Immature natural killer cell (primary cell): Measurements from ENCODE around the gene SSTR3. TPM values are rescaled to one million over a fixed set of nuclear protein-coding genes. Genes with fewer than 3 reads are reported as not detected.
A peak's percentile ranks its signal among the peaks of the same experiment; 100 is the strongest.
"Not testable (repeated sequence)": the region's sequence is repeated elsewhere in the genome, so short reads cannot be mapped to it uniquely, and the experiment has no call there.

Source experiments
- DNase-seq, 3 donors: peaks; one replicate each; pipeline ENCODE4 v3.0.0; 2022; ENCODE audit warnings: mixed read lengths in 1 of 3
- H3K27ac Mint-ChIP-seq, 6 donors: one replicate each; pipeline ENCODE4 v1.8.0; 2020; ENCODE audit warnings: mixed read lengths in 6 of 6, mild to moderate bottlenecking in 5 of 6, inconsistent platforms in 4 of 6, moderate library complexity in 3 of 6
- H3K27me3 Mint-ChIP-seq, 3 donors: one replicate each; pipeline ENCODE4 v1.8.0; 2020 to 2021; ENCODE audit warnings: low read depth in 3 of 3, mild to moderate bottlenecking in 3 of 3, mixed read lengths in 3 of 3, moderate library complexity in 3 of 3, inconsistent platforms in 1 of 3
- H3K36me3 Mint-ChIP-seq, 3 donors: one replicate each; pipeline ENCODE4 v1.8.0; 2020; ENCODE audit warnings: mixed read lengths in 3 of 3, inconsistent platforms in 2 of 3, mild to moderate bottlenecking in 2 of 3
- H3K4me1 Mint-ChIP-seq, 2 donors: one replicate each; pipeline ENCODE4 v1.8.0; 2020; ENCODE audit warnings: inconsistent platforms in 2 of 2, mild to moderate bottlenecking in 2 of 2, mixed read lengths in 2 of 2, moderate library complexity in 1 of 2
- H3K4me3 Mint-ChIP-seq, 5 donors: one replicate each; pipeline ENCODE4 v1.8.0; 2020; ENCODE audit warnings: mild to moderate bottlenecking in 5 of 5, mixed read lengths in 5 of 5, inconsistent platforms in 3 of 5, moderate library complexity in 3 of 5
- H3K9me3 Mint-ChIP-seq, 6 donors: one replicate each; pipeline ENCODE4 v1.8.0; 2020; ENCODE audit warnings: mild to moderate bottlenecking in 6 of 6, mixed read lengths in 6 of 6, inconsistent platforms in 4 of 6, moderate library complexity in 3 of 6
- polyA plus RNA-seq, 3 donors: library from polyadenylated mRNA; unstranded; fragments of 300-500 nt; fragmentation: Illumina TruSeq; gene quantifications; one replicate each; pipeline ENCODE4 v1.2.3, GENCODE V29; 2021

SSTR3 gene
- polyA plus RNA-seq: not detected

DNA sequence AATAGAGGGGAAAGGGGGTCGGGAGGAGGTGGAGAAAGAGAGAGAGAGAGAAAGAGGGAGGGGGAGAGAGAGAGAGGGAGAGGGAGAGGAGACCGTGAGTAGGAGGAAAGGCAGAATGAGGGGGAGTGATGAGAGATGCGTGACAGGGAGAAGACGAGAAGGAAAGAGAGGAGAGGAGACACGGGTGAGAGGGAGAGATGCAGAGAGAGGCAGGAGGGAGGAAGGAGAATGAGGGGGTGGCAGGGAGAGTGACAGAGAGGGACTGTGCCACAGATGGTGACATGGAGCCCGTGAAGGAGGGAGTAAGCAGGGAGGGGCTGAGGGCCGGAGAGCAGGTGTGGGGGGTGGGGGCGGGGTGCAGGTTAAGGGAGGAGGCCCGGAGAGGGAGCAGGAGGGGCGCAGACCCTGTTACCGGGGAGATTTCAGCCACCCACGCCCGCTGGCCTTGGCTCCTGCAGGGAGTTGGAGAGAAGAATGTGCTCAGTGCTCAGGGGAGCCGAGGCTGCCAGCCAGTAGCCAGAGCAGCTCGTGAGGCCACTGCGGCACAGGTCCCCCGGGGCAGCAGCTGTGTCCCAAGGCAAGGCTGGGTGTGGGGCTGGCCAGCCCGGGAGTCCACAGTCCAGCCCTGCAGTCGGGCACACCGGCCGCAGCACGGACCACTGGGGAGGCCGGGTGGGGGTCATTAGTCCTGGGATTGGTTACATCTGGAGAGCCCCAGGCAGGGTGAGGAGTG, at the start of gene SSTR3:
TSS of gene SSTR3 (minus strand) at position 304 of the 733 bp plus-strand sequence. CDS start 4,674 bp downstream, outside the sequence.
- H3K9me3 Mint-ChIP-seq: no peaks in the 10 kb centered on the region
- no peaks in the 10 kb centered on the region for H3K36me3 Mint-ChIP-seq
- DNase-seq: no peak
- no peak within 1 kb of the TSS for H3K4me3 Mint-ChIP-seq
- no peaks in the 10 kb centered on the region for H3K27me3 Mint-ChIP-seq
- no peak within 1 kb of the TSS for H3K27ac Mint-ChIP-seq
- H3K4me1 Mint-ChIP-seq: peaks cover 6 to 10% of the 10 kb centered on the region in 2 donors

DNA sequence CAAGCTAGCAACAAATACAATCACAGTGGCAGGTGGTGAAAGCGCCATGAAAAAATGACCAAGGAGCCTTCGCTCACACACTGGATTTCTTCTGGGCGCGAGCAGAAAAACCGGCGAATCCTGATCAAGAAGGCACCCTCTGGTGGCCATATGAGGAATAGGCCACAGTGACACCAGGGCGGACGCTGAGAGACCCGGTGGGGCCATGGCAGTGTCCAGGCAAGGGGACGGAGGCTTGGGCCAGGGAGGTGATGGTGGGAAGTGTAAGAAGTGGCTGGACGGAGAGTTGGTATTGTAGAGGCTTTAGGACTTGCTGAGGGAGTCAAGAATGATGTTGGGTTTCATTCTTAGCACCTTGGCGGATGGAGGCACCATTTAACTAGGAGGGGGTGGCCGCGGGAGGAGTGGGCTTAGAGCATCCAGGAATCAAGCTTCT, 48.6 kb upstream of the SSTR3 start:
- peak overlapping the region in 4 of 6 donors; percentile 39 to 83 (median 42) for H3K27ac Mint-ChIP-seq
- peaks cover 0 to 3% (median 2%) of the 10 kb centered on the region in 6 donors for H3K9me3 Mint-ChIP-seq
- H3K36me3 Mint-ChIP-seq: peaks cover 0 to 2% (median 0%) of the 10 kb centered on the region in 3 donors
- peaks cover 12 to 18% of the 10 kb centered on the region in 2 donors for H3K4me1 Mint-ChIP-seq
- H3K4me3 Mint-ChIP-seq: no peak overlapping the region
- DNase-seq: peak; percentile 68 to 70 (median 70)
- H3K27me3 Mint-ChIP-seq: peaks cover 1 to 11% (median 8%) of the 10 kb centered on the region in 3 donors

DNA sequence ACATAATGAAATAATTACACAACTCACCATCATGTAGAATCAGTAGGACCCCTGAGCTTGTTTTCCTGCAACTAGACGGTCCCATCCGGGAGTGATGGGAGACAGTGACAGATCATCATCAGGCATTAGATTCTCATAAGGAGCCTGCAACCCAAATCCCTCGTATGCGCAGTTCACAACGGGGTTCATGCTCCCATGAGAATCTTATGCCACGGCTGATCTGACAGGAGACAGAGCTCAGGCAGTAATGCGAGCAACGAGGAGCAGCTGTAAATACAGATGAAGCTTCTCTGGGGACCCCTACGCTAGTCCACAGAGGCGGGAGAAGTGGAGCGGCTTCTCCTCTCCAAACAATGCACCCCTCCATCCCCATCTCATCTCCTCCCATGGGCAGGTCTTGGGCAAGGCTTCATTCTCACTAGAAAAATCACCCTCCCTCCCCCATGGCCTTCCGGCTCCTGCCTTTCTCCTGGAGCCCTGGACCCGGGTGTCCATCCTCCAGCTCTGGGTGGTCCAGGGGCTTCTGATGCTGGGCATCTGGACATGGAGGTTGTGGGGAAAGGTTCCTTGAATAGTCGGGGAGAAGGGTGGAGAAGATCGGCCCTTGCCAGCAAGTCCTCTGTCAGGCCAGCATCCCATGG, 48.0 kb upstream of the SSTR3 start:
- Mint-ChIP-seq H3K4me3 (no peak overlapping the region), H3K4me1 (peaks cover 12 to 18% of the 10 kb centered on the region in 2 donors), H3K27ac (peak overlapping the region in 1 of 6 donors; percentile 83), H3K36me3 (no peaks in the 10 kb centered on the region), H3K27me3 (peaks cover 1 to 11% (median 8%) of the 10 kb centered on the region in 3 donors), H3K9me3 (peaks cover 0 to 3% (median 2%) of the 10 kb centered on the region in 6 donors)
- DNase-seq: no peak

DNA sequence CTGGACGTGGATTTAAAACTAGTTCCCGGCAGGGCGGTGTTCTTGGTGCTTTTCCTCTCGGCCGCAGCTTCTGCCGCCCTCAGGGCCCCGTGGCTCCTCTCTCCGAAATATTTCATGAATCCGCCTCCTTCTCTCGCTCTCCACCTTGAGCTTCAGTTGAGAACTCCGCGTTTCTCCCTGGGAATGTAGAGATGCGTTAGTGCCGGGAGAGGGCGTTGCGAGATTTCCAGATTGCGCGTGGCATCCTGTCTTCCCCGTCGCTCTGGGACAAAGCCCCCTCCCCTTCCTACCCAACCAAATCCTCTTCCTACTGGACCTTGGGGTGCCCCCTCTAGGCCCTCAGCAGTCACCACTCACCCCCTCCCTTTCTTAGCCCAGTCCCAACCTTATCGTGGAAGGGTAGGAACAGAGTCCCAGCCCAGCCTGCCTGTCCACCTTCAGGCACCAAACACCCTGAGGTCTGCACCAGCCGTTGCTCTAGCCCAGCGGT, 47.3 kb upstream of the SSTR3 start:
- Mint-ChIP-seq H3K27ac (no peak overlapping the region), H3K4me3 (peak overlapping the region in 1 of 5 donors; percentile 40), H3K27me3 (peaks cover 1 to 11% (median 8%) of the 10 kb centered on the region in 3 donors), H3K36me3 (no peaks in the 10 kb centered on the region), H3K9me3 (peaks cover 0 to 2% (median 2%) of the 10 kb centered on the region in 6 donors), H3K4me1 (peaks cover 12 to 18% of the 10 kb centered on the region in 2 donors)
- no peak for DNase-seq

DNA sequence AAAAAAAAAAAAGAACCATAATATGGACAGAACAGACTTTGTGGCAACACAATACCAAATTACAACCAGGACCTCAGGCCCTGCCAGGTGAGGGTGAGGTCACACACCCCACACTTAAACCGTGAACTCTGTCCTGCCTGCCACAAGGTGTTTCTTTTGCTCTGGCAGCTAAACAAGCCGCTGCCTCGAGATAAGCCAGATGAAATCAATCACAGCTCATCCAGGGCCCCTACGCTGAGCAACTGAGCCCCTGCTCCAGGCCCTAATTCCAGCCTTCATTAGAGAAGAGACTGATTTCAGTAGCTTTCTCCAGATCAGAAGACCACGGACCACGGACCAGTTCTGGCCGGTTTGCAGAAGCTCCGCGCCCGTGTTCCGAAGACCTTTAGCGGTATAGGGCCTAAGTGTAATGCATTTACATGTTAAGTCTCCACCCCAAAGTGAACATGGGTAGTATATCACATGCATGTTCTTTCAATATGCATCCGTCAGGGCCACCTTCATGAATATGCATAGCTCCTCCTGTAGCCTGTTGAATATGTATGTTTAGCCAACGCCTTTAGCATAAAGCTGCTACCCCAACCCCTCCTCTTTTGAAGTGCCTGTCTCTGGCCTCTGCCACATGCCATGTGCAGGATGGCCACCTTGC, 46.6 kb upstream of the SSTR3 start:
- H3K9me3 Mint-ChIP-seq: peaks cover 0 to 2% (median 0%) of the 10 kb centered on the region in 6 donors
- no peak overlapping the region for H3K27ac Mint-ChIP-seq
- H3K36me3 Mint-ChIP-seq: no peaks in the 10 kb centered on the region
- no peak for DNase-seq
- H3K27me3 Mint-ChIP-seq: peaks cover 1 to 11% (median 5%) of the 10 kb centered on the region in 3 donors
- H3K4me3 Mint-ChIP-seq: no peak overlapping the region
- peaks cover 12 to 18% of the 10 kb centered on the region in 2 donors for H3K4me1 Mint-ChIP-seq

DNA sequence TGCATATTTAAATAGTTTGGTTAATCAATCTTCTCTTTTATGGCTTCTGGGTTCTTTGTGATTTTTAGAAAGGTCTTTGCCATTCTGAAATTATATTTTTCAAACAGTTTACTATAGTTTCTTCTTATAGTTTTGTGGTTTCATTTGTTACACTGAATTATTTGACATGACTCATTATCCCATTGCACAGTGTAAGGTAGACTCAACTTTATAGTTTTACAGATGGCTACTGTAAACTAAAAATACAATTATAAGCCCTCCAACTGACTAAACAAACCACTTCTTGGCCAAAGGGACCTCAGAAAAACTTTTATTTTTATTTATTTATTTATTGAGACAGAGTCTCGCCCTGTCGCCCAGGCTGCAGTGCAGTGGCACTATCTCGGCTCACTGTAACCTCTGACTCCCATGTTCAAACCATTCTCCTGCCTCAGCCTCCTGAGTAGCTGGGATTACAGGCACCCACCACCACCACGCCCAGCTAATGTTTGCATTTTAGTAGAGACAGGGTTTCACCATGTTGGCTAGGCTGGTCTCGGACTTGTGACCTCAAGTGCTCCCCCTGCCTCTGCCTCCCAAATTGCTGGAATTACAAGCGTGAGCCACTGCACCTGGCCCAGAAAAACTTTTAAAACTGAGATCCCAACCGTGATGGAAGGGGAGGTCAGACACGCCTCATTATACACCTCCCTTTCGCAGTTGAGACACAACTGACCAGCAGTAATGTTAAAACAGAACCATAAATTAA, 45.9 kb upstream of the SSTR3 start:
- H3K4me1 Mint-ChIP-seq: peaks cover 12 to 18% of the 10 kb centered on the region in 2 donors
- no peak overlapping the region for H3K27ac Mint-ChIP-seq
- no peak overlapping the region for H3K4me3 Mint-ChIP-seq
- no peaks in the 10 kb centered on the region for H3K36me3 Mint-ChIP-seq
- DNase-seq: no peak
- H3K9me3 Mint-ChIP-seq: peaks cover 0 to 1% (median 0%) of the 10 kb centered on the region in 6 donors
- peaks cover 1 to 7% (median 5%) of the 10 kb centered on the region in 3 donors for H3K27me3 Mint-ChIP-seq

DNA sequence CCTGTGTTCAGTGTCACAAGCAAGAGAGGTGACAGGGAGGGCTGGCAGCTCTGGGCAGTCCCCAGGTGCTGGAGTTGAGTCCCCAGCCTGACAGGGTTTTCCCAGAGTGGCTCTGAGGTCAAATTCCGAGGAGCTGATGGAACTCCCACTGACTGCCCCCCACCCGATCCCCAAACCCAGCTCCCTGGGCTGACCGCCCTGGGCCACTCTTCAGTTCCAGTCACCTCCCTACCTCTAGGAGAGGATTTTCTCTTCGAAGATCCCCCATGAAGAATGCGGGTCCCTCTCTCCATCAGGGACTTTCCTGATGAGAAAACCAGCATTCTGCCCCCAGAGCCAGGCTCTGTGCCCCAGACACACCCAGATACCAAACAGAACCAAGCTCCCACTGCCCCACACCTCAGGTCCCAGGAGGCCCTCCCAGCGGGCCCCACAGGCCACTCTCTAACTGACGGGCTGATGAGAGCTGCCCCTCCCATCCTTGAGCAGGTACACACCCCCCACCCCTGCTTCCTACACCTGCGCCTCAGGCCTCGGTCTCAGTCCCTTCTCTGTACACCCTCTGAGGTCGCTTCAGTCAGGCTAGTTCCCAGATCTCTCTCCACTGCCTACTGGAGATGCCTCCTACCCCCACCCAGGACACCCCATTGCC, 43.9 kb upstream of the SSTR3 start:
- Mint-ChIP-seq H3K4me3 (no peak overlapping the region), H3K27ac (no peak overlapping the region), H3K4me1 (peaks cover 12 to 18% of the 10 kb centered on the region in 2 donors), H3K36me3 (no peaks in the 10 kb centered on the region), H3K27me3 (peaks cover 1 to 3% (median 3%) of the 10 kb centered on the region in 3 donors), H3K9me3 (peaks cover 0 to 1% (median 0%) of the 10 kb centered on the region in 6 donors)
- DNase-seq: no peak

DNA sequence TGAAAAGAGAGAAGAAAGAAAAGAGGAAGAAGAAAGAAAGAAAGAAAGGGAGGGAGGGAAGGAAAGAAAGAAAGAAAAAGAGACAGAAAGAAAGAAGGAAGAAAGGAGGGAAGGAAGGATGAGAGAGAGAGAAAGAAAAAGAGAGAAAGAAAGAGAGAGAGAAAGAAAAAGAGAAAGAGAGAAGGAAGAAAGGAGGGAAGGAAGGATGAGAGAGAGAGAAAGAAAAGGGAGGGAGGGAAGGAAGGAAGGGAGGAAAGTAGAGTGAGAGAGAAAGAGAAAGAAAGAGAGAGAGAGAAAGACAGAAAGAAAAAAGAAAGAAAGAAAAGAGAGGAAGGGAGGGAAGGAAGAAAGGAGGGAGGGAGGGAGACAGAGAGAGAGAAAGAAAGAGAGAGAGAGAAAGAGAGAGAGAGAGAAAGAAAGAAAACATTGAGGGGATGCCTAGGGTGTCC, 43.3 kb upstream of the SSTR3 start:
- Mint-ChIP-seq H3K27ac (peak overlapping the region in 1 of 6 donors; percentile 49), H3K36me3 (no peaks in the 10 kb centered on the region), H3K4me3 (no peak overlapping the region), H3K4me1 (peaks cover 6 to 11% of the 10 kb centered on the region in 2 donors), H3K9me3 (no peaks in the 10 kb centered on the region), H3K27me3 (peaks cover 0 to 3% (median 1%) of the 10 kb centered on the region in 3 donors)
- DNase-seq: no peak

DNA sequence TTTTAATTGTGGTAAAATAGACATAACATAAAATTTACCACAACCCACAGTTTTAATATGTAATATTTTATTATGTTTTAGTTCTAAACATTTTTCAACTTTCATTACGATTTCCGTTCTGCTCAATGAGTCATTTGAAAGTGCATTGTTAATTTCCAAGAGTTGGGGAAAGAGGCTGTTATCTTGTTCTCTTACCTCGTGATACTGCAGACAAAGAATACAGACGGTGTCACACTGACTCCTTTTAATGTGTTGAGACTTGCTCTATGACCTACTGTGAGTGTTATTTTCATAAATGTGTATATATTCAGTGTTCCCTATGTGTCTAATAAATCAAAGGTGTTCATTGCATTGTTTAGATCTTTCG, 42.6 kb upstream of the SSTR3 start:
- H3K27me3 Mint-ChIP-seq: peaks cover 0 to 3% (median 1%) of the 10 kb centered on the region in 3 donors
- peaks cover 5 to 8% of the 10 kb centered on the region in 2 donors for H3K4me1 Mint-ChIP-seq
- H3K4me3 Mint-ChIP-seq: no peak overlapping the region
- no peaks in the 10 kb centered on the region for H3K36me3 Mint-ChIP-seq
- H3K27ac Mint-ChIP-seq: no peak overlapping the region
- H3K9me3 Mint-ChIP-seq: no peaks in the 10 kb centered on the region
- no peak for DNase-seq

DNA sequence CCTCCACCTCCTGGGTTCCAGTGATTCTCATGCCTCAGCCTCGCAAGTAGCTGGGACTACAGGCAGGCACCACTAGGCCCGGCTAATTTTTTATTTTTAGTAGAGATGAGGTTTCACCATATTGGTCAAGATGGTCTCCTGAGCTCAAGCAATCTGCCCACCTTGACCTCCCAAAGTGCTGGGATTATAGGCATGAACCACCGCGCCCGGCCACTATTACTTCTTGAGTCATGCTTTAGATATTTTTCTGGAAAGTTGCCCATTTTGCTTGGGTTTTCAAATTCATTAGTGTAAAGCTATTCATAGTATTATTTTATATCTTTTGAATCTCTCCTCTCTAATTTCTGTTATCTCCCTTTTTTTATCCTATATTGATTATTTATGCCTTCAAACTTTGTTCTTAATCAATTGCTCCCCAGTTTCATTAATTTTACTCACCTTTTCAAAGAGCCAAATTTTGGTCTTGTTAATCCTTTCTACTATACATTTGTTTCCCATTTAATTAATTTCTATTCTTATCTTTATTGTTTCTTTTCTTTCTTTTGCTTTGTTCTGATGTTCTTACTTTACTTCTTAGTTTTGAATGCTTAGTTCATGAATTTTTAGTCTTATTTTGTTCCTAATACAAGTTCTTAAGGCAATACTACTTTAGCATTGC, 42.1 kb upstream of the SSTR3 start:
- no peak overlapping the region for H3K27ac Mint-ChIP-seq
- H3K36me3 Mint-ChIP-seq: no peaks in the 10 kb centered on the region
- H3K4me3 Mint-ChIP-seq: no peak overlapping the region
- DNase-seq: no peak
- peaks cover under 1 to 3% of the 10 kb centered on the region in 2 donors for H3K4me1 Mint-ChIP-seq
- no peaks in the 10 kb centered on the region for H3K9me3 Mint-ChIP-seq
- H3K27me3 Mint-ChIP-seq: peaks cover 0 to 3% (median 1%) of the 10 kb centered on the region in 3 donors

DNA sequence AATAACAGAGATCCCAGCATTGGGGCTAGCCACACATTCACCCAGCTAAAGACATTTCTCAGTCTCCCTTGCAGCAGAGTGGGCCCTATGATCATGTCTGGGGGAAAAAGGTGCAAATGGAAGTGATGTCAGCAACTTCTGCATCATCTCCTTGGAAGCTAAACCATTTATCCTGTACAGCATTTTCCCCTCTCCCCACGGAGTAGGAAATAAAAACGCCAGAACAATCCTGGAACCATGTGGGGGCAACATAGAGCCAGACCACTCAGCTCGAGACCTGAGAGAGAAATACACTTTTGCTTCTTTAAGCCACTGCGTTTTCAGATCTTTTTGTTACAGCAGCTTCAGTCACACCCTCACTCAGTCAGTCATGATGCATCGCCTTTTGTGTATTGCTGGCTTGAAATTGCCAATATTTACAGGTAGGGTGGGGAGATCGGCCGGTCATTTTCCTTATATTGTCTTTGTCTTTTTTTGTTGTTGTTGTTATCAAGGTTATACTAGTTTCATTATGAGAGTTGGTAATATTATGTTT, 40.9 kb upstream of the SSTR3 start:
- H3K4me3 Mint-ChIP-seq: no peak overlapping the region
- H3K4me1 Mint-ChIP-seq: no peaks in the 10 kb centered on the region
- no peaks in the 10 kb centered on the region for H3K9me3 Mint-ChIP-seq
- no peak overlapping the region for H3K27ac Mint-ChIP-seq
- no peak for DNase-seq
- peaks cover 0 to 3% (median 3%) of the 10 kb centered on the region in 3 donors for H3K27me3 Mint-ChIP-seq
- no peaks in the 10 kb centered on the region for H3K36me3 Mint-ChIP-seq

DNA sequence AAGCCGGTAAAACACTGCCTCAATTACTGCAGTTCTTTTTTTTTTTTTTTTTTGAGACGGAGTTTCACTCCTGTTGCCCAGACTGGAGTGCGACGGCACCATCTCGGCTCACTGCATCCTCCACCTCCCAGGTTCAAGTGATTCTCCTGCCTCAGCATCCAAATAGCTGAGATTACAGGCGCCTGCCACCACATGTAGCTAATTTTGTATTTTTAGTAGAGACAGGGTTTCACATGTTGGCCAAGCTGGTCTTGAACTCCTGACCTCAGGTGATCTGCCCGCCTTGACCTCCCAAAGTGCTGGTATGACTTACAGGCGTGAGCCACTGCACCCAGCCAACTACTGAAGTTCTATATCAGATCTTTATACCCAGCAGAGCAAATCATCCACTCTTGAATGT, 39.6 kb upstream of the SSTR3 start:
- not testable (repeated sequence) for H3K4me3 Mint-ChIP-seq, H3K9me3 Mint-ChIP-seq, H3K4me1 Mint-ChIP-seq, H3K27me3 Mint-ChIP-seq, H3K36me3 Mint-ChIP-seq, DNase-seq, H3K27ac Mint-ChIP-seq
